K562 (cell line): ENCODE data around the gene SNX1. TPM values are rescaled to one million over a fixed set of nuclear protein-coding genes. Genes with fewer than 3 reads are reported as not detected.
"Not testable (repeated sequence)": the region's sequence is repeated elsewhere in the genome, so short reads cannot be mapped to it uniquely, and the experiment has no call there.

Source experiments
- ATAC-seq: fragments of 200-7000 bp; cut with Tn5 transposase; 3 replicates; pipeline ENCODE4 v1.9.1; 2020; ENCODE audit warnings: moderate library complexity
- BruUV-seq: library from RNA; stranded (reverse); fragments of 400-500 nt; replicated peaks from 2 replicates; lab custom pipeline; 2021; lab: Mats Ljungman, UMichigan
- CTCF ChIA-PET: fragments of 300-600 bp; formaldehyde crosslinking; extraction: SDS; loops from one replicate; lab custom pipeline; 2021; ENCODE audit warnings: low intra/inter-chr PET ratio; lab: Yijun Ruan, JAX
- POLR2A ChIA-PET: fragments of 300-600, 350-650 bp; sonication (Branson Sonifier 250); formaldehyde crosslinking; extraction: SDS; loops from one replicate; lab custom pipeline; 2021; ENCODE audit warnings: antibody characterized with exemption, inconsistent platforms; lab: Yijun Ruan, JAX
- DNase-seq, 4 experiments: peaks; one replicate each; pipeline versions ENCODE4 v3.0.0 to v3.0.0-alpha.2; 2011 to 2018; ENCODE audit warnings: low spot score in 3 of 4, mixed read lengths in 3 of 4; ENCODE audit errors: extremely low read depth in 1 of 4
- FAIRE-seq: peaks from 2 replicates; lab custom pipeline; 2011; peaks lifted over from hg19 to GRCh38; lab: Jason Lieb, UNC
- H2AFZ ChIP-seq: 2 replicates; pipeline ENCODE4 v1.6.0; 2011; ENCODE audit warnings: low read depth, low read length, control low read depth, inconsistent platforms
- H3K27ac ChIP-seq: fragments of 200-600 bp; 3 replicates; pipeline ENCODE4 v1.8.0; 2011; ENCODE audit warnings: low read depth, mild to moderate bottlenecking, control low read depth, inconsistent platforms, low read length, moderate library complexity, mixed read lengths; ENCODE audit errors: extremely low read depth
- H3K27me3 ChIP-seq, 2 experiments: fragments of 300-600 bp in 1 of 2; 2 replicates in 1 of 2; 3 replicates in 1 of 2; pipeline versions ENCODE4 v1.6.0 to v1.8.0; 2011; ENCODE audit warnings: inconsistent platforms in 2 of 2, low read length in 2 of 2, mild to moderate bottlenecking in 1 of 2, mixed read lengths in 1 of 2, moderate library complexity in 1 of 2; ENCODE audit not compliant: control insufficient read depth in 2 of 2, insufficient read depth in 2 of 2
- H3K36me3 ChIP-seq: fragments of 300-600 bp; 3 replicates; pipeline ENCODE4 v1.8.0; 2011; ENCODE audit warnings: mild to moderate bottlenecking, low read length, inconsistent platforms; ENCODE audit not compliant: control insufficient read depth, insufficient read depth
- H3K4me1 ChIP-seq, 2 experiments: fragments of 200-600 bp in 1 of 2; replicated peaks in 1 of 2; 2 replicates in 1 of 2; 3 replicates in 1 of 2; pipeline versions ENCODE4 v1.5.1 to v1.8.0; 2011; ENCODE audit warnings: inconsistent platforms in 2 of 2, low read length in 2 of 2, mild to moderate bottlenecking in 1 of 2, mixed read lengths in 1 of 2, moderate library complexity in 1 of 2; ENCODE audit not compliant: control insufficient read depth in 2 of 2, insufficient read depth in 2 of 2
- H3K4me2 ChIP-seq: 2 replicates; pipeline ENCODE4 v1.6.1; 2011; ENCODE audit warnings: low read length, control low read depth, inconsistent platforms, mixed read lengths; ENCODE audit not compliant: insufficient read depth
- H3K4me3 ChIP-seq: fragments of 200-600 bp; sonication (generic), shearing (Covaris generic); 2 replicates; pipeline ENCODE4 v1.5.1; 2016; ENCODE audit warnings: control low read depth, inconsistent platforms
- H3K79me2 ChIP-seq: fragments of 200-600 bp; 3 replicates; pipeline ENCODE4 v1.8.0; 2011; ENCODE audit warnings: low read length, inconsistent platforms; ENCODE audit not compliant: control insufficient read depth, insufficient read depth
- H3K9ac ChIP-seq, 2 experiments: 2 replicates each; pipeline versions ENCODE4 v1.6.0 to v1.6.1; 2011; ENCODE audit warnings: low read depth in 2 of 2, low read length in 2 of 2, control low read depth in 1 of 2, inconsistent platforms in 1 of 2, mild to moderate bottlenecking in 1 of 2, mixed read lengths in 1 of 2; ENCODE audit not compliant: insufficient read depth in 1 of 2
- H3K9me1 ChIP-seq: one replicate; pipeline ENCODE4 v1.6.0; 2011; ENCODE audit warnings: inconsistent platforms, mild to moderate bottlenecking, low read length, moderate library complexity; ENCODE audit not compliant: control insufficient read depth, insufficient read depth
- H3K9me3 ChIP-seq: replicated peaks from 2 replicates; pipeline ENCODE4 v1.5.1; 2011; ENCODE audit warnings: low read depth, low read length, inconsistent platforms; ENCODE audit not compliant: control insufficient read depth, insufficient read depth
- H4K20me1 ChIP-seq: replicated peaks from 2 replicates; pipeline ENCODE4 v1.6.1; 2011; ENCODE audit warnings: low read length, inconsistent platforms, mixed read lengths; ENCODE audit not compliant: control insufficient read depth, insufficient read depth
- GTF2F1 ChIP-seq: IDR thresholded peaks from 2 replicates; pipeline ENCODE4 v1.6.1; 2011; ENCODE audit warnings: low read depth, low read length, improper control_type of control experiment
- NEUROD1 ChIP-seq: fragments of 150-350 bp; IDR thresholded peaks from 2 replicates; pipeline ENCODE4 v1.6.1; 2014; ENCODE audit warnings: borderline replicate concordance, low read length, low read depth; ENCODE audit not compliant: partially characterized antibody
- ZNF57 ChIP-seq: fragments of 450-650 bp; formaldehyde crosslinking; IDR thresholded peaks from 2 replicates; pipeline ENCODE4 v1.4.0; 2020; ENCODE audit warnings: mild to moderate bottlenecking, moderate library complexity
- ZNF75A ChIP-seq: fragments of 450-650 bp; formaldehyde crosslinking; IDR thresholded peaks from 2 replicates; pipeline ENCODE4 v1.4.0; 2020; ENCODE audit warnings: mild to moderate bottlenecking
- WGBS: fragments of 100-300 bp; shearing (Covaris generic); methylation state at CpG from one replicate; pipeline ENCODE4 v1.1.6; 2016; ENCODE audit warnings: low coverage, mixed read lengths; ENCODE audit not compliant: insufficient coverage; ENCODE audit errors: missing lambda C conversion rate; 5-methylcytosine and 5-hydroxymethylcytosine counted together
- in situ Hi-C: fragments of 300-500 bp; cut with MboI; formaldehyde crosslinking; loops from 4 replicates; pipeline ENCODE4 v1.15.0; 2018; ENCODE audit warnings: inconsistent platforms, mixed read lengths
- intact Hi-C: fragments of 100-400 bp; cut with micrococcal nuclease; formaldehyde crosslinking; loops from 2 replicates; pipeline ENCODE4 v1.14.2; 2022
- polyA plus RNA-seq, 8 experiments: library from polyadenylated mRNA; depleted of rRNA in 4 of 8; stranded (reverse) in 5 of 8; unstranded in 3 of 8; fragments of >200 nt; fragmentation: Nextera tagmentation in 2 of 8; fragmentation: Illumina TruSeq in 1 of 8; extraction: Ambion mirVana in 2 of 8; extraction: Trizol in 1 of 8; gene quantifications; 2 replicates each; pipeline versions ENCODE4 v1.2.1 to v1.2.3, GENCODE V29; 2011 to 2014; ENCODE audit warnings: inconsistent platforms in 1 of 8, missing spikeins in 1 of 8
- total RNA-seq, 7 experiments: library from RNA; depleted of rRNA in 6 of 7; stranded (reverse); fragments of >200 nt in 6 of 7; fragmentation: Illumina TruSeq in 2 of 7; extraction: Trizol in 2 of 7; gene quantifications; 2 replicates each; pipeline versions ENCODE4 v1.2.1 to v1.2.3, GENCODE V29; 2011 to 2021; ENCODE audit warnings: low replicate concordance in 1 of 7

Gene SNX1
- total and polyA plus RNA-seq, 9 of the 15 experiments (the other 6 are each of a cell fraction or from before 2014, with no cell fraction given): 11.0 to 105 (median 59.9) TPM

- H3K4me1 ChIP-seq: no peaks in the 10 kb centered on the region
- DNase-seq (no peak), FAIRE-seq (no peak), ATAC-seq (no peak)
- in situ Hi-C loops: no loop called here
- no peaks in the 10 kb centered on the region for H3K27me3 ChIP-seq
- no peak for TF ChIP-seq GTF2F1
- no peak for TF ChIP-seq ZNF57 (CRISPR knock-in tag)
- no peak for TF ChIP-seq NEUROD1
- TF ChIP-seq ZNF75A: no peak
- H3K36me3 ChIP-seq: peaks cover 89% of the 10 kb centered on the region
- H4K20me1 ChIP-seq: no peaks in the 10 kb centered on the region
- no peaks in the 10 kb centered on the region for H3K79me2 ChIP-seq
- H3K4me2 ChIP-seq: no peak overlapping the region
- H3K4me3 ChIP-seq: no peak overlapping the region
- H3K9me1 ChIP-seq: no peaks in the 10 kb centered on the region
- no TSS peak for BruUV-seq
- CTCF ChIA-PET: no interaction called here
- intact Hi-C loops: no loop called here
- no peak overlapping the region for H2AFZ ChIP-seq
- POLR2A ChIA-PET: interaction anchor here (0.5 to 1.4 kb wide), 3 partner anchors 8 to 17 kb away, joined by 3 to 4 read pairs (median 4); no protein-coding TSS in a partner anchor
- no peaks in the 10 kb centered on the region for H3K9me3 ChIP-seq
- no peak overlapping the region for H3K27ac ChIP-seq
- no peak overlapping the region for H3K9ac ChIP-seq
- WGBS: 96% methylated on average over 5 of the region's 5 CpGs
Measured at GRCh38 chr15:64117759-64118487, 22.1 kb downstream of the SNX1 start.

- H3K4me1 ChIP-seq, DNase-seq, H3K79me2 ChIP-seq, H3K4me2 ChIP-seq, H3K4me3 ChIP-seq, ATAC-seq, H3K9me3 ChIP-seq, CTCF ChIA-PET, FAIRE-seq, in situ Hi-C loops, H3K9ac ChIP-seq, H2AFZ ChIP-seq, H3K9me1 ChIP-seq, H4K20me1 ChIP-seq, H3K27me3 ChIP-seq, intact Hi-C loops, BruUV-seq, H3K27ac ChIP-seq: not testable (repeated sequence)
- peaks cover 84% of the 10 kb centered on the region for H3K36me3 ChIP-seq
- WGBS: 94% methylated on average over 2 of the region's 2 CpGs
- POLR2A ChIA-PET: interaction anchor here (0.5 to 1.0 kb wide), 2 partner anchors 10 to 14 kb away, joined by 3 to 4 read pairs; no protein-coding TSS in a partner anchor
Measured at GRCh38 chr15:64120322-64120721, 24.5 kb downstream of the SNX1 start.
